Measurements from ENCODE around the gene STK32C.

Gene STK32C

DNA sequence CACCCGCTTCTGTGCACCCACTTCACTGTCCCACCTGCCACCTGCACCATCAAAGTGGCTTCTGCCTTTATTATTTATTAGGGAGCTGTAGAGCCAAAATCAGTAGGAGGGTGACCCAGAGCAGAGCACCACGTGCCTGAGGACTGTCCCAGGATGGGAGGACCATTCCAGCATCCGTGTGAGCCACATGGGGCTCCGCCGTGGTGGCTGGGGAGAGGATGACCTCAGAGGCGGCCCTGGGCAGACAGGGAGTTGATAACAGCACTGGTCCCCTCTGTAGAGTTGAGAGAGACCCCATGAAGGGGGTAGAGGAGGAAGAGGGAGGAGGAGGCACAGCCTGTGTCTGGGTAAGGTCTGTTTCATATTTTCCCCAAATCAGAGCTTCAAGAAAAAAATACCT is 129.7 kb downstream of the STK32C start:
- no peak for DNase-seq

DNA sequence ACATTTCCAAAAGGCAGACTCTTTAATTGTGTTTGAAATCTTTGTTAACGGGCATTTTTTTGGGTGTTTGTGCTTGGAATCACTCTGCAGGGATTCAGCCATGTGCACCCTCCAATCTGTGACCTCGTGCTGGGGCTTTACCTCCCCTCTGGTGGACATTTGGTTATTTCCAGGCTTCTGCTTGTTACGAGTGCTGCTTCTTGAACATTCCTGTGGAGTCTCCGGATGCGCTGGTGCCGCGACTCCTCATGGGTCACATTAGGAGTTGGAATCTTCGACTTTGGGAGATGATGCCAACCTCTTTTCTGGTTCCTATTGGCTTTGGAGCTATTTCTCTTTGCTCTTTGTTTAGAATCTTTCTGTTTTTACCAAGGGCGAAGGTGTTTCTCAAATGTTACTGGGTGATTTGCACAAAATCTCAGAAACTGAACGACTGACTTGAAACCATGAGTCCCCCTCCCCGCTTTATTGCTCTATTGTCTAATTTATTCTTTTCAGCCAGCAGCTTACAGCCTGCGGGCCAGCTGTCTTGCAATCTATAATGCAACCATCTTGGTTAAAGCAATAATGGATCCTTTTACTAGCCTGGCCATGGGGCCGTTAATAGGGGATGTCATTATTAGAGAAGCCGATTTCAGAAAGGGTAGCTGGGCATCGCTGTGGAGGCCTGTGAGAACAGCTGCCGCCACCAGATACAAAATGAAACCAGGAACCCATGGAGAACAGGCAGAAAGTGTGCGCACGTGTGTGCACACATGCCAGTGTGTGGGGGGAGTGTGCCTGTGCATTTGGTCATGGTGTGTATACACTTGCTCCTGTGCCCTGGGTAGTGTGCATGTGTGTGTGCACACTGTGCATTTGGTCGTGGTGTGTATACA is 130.9 kb downstream of the STK32C start:
- DNase-seq: no peak

DNA sequence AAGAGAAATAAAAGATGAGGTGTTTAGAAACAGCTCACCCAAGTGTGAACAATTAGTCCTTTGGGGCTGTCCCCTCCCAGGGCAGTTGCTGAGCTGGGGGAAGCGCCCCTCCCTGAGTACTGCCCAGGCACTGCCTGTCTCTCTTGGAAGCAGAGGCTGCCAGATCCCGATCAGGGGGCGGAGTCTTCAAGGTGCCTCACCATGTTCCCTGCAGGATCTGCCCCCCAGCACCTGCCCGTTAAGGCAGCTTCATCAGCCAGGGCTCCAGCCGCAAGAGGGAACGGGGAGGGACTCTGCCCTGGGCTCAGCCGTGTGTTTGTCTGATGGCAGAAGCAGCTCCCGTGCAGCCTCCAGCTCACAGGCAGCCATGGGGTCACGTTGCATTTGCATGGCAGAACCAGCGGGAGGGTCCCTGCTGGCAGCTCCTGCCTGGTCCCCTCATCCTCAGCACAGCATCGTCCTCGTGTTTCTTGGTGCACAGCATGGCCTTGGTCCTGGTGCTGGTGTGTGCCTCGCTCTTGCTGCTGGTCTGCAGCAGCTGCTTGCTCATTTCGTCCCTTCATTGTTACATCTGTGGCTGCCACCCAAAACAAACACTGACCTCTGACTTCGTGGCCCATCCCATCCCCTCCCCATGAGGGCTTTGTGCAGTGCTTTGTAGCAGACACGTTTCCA is 131.7 kb downstream of the STK32C start:
- DNase-seq: peak; percentile 75

DNA sequence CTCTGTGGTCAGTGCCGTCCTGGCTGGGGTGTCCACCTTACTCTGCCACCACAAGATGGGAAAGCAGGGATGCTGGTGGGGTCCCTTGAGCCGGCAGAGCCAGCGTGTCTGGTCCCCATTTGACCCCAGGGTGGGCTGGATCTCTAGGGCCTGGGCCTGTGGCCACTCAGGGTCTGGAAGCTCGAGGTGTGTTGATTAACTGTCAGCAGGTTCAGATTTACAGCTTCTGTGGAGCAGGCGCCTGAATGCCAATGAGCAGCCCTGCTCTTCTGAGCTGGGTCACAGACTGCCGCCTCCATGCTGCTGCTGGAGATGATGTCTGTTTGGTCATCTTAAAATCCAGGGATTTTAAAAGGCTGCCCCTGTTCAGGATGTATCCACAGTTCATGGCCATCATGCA is 132.3 kb downstream of the STK32C start:
- no peak for DNase-seq

DNA sequence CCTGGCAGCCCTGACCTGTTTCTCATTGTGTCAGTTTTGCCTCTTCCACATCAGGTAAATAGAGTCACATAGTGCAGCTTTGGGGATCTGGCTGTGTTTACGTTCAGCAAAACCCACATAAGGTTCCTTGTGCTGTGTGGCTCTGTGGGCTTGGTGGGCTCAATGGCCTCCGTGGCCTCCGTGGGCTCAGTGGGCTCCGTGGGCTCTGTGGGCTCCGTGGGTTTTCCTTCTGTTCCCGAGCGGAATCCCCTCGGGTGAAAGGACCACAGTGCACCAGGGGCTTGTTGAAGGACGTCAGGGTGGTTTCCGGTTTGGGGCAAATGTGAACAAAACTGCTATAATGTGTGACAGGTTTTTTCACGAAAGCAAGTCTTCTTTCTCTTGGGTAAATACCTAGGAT is 133.5 kb downstream of the STK32C start:
- no peak for DNase-seq

DNA sequence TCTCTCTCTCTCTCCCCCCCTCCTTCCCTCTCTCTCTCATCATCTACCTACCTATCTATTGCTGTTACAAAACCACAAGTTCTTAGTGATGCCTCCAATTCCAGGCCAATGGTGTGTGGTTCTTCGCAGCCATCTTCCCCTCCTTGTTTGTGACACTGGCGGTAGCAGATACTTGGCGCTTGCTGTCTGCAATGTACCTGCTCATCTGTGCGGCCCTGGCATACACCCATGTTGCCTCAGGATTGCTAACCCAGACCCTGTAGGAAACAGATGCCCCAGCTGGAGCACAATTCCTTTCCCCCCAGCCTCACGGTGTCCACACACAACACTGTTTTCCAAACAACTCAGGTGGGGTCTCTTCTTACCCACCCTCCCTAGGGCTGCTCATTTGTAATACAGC is 134.6 kb downstream of the STK32C start:
- no peak for DNase-seq

DNA sequence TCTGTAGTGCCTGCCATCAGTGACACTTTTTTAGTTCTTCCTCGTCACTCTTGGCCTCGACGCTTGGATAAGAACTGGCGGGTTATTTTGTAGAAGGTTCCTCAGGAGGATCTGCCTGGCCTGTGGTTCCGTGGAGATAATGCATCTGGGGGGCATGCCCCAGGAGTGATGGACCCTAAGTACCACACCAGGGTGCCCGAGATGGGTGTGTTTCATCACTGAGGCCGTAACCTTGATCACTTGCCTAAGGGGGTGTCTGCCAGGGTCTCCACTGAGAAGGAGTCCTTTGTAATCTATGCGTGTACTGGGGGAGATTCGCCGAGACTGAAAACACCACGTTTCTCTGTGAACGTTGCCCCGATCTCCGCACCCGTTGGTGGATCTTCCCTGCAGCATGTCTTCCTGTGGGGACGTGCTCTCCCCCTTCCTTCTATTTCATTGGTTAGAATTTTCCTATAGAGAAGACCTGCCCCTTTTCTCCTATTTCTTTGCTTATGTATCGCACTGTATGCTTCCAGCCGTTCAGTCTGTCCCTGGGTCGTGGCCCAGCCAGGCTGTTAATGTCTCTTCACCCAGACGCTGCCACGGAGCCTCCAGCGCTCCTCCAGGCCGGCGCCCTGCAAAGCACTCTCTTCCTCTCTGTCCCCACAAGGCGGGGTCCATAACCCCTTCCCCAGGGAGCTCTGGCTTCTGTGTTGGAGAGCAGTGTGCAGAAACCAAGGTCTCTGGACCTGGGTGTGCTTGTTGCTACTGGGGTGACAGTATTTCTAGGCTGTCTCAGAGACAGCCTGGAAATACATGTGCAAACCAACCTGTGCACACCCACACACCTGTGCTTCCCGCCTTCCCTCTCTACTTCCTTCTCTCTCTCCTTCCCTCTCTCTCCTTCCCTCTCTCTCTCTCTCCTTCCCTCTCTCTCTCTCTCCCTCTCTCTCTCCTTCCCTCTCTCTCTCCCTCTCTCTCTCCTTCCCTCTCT is 135.4 kb downstream of the STK32C start:
- no peak for DNase-seq

DNA sequence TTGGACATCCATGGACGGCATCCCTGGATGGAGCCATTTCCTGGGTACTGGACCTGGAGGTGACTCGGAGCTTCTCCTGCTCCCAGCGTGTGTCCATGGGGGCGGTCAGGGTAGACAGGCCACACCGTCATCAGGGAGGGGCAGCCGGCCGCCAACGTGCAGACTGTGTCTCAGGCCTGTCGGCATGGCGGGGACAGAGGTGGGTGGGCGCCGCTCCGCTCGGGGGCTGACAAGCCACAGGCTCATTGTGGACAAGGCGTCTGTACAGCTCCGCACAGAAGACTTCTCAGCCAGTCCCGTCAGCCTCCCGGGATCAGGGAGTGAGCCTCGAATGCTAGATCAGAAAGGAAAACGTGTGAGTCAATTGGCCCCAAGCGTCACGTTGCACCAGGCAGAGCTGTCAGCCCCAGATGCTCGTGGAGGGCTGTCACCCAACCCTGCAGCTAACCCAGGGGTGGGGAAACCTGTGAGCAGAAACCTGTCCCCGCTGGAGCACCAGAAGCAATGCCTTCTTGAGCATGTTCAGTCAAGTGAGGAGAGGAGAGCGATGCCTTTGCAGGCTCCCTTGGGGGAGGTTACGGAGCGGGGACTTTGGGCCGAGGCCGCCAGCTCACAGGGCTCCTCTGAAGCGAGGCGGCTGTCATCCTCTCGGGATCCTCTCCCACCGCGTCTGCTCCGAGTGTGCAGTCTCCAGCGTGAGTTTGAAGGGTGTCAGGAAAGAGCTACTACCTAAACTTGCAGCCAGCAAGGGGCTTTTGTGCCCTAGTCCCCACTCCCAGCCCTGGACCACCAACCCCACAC is 137.0 kb downstream of the STK32C start:
- DNase-seq: no peak

DNA sequence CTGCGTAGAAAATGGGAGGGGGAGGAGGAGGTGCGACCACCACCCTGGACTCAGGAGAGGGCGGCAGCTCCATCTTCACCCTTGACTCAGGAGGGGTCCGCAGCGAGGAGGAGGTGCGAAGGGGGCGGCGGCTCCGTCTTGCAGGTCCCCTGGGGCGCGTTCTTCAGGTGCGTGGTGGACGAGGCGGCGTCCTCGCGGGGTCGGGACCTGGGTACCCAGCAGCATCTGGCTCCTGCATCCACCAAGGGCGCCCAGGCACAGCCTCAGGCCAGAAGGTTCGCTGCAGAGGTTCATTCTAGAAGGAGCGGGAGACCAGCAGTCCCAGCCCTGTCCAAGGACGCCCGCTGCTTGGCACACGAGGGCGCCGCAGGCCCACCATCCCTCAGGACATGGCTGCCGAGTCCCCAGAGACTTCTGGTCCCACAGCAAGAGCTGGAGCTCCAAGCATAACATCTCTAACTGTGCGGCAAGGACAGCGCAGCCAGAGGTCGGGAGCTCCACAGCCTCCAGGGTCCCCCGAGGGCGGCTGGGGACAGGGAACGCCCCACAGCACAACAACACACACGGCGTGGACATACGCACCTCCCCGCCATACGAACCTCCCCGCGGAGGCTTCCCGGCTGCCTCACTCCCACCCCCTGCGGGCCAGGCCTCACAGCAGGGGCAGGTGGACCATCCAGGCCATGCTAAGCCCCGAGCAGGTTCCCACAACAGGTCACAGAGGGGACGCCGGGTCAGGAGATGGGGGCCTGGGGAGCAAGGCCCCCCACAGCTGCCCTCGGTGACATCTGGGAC is 137.8 kb downstream of the STK32C start:
- DNase-seq: no peak

DNA sequence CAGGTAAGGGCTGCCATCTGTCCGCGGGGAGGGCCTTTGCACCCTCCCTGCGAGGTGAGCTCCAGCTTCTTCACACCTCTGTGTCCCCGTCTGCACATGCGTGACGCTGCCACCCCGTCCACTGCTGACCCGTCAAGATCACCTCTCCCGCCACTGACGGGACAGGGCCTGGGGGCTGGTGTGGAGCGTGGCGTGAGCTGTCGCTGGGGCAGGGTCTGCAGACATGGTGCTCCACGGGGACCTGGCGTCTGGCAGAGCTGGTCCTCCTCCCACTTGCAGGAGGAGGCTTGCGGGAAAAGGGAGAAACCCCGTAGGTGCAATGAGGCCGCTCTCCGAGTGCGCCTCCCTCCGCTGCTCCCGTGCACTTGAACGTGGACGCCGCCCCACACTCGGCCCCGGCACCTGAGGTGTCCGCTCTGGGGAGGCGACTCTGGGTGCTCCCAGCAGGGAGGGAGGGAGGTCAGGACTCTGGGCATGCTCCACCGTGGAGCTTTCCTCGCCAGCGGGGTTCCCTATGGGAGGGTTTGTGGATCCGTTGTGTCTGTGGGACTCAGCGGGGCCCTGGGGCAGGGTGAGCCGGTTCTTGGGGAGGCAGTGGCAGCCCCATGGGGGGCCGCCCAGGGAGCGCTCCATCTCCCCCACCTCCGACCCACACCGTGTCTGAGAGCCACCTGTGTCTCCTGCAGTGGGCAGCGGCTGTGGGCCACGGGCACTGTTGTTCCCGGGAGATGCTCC is 138.6 kb downstream of the STK32C start:
- no peak for DNase-seq

DNA sequence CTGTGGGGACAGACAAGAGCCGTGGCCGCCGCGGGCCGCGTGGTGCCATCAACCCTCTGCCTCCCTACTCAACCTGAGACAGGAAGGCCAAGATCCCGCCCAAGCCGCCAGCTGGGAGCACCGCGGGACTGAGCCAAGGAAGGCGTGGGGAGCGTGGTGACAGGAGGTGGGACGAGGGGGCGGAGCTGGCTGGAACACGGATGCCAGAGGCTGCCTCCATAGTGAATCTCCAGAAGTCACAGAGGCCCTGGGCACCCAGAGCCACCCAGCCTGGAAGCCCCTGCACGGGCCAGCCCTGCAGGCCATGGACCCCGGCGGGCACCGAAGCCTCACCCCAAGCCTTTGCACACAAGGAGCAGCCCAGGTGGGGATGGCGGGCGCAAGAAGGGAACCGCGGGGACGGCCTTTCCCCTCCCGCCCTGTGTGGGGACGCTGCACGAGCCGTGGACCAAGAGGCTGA is 139.1 kb downstream of the STK32C start:
- no peak for DNase-seq

DNA sequence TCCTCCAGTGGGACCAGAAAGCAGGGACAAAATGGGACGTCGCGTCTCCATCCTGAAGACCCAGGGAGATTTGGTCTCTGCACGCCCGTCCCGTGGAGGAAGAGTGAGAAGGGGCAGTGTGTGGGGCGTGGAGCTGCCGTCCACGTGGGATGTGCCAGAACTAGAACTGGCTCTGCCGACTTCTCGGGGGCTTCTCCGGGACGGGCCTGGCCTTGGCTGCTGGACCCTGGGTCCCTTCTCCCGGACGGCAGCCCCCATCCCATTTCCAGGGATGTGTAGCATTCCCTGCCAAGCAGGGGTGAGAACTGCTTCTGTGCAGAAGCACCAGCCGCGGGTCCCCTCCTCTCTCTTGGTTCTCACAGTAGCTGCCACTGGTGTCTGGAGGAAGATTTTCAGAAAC is 139.8 kb downstream of the STK32C start:
- DNase-seq: no peak

DNA sequence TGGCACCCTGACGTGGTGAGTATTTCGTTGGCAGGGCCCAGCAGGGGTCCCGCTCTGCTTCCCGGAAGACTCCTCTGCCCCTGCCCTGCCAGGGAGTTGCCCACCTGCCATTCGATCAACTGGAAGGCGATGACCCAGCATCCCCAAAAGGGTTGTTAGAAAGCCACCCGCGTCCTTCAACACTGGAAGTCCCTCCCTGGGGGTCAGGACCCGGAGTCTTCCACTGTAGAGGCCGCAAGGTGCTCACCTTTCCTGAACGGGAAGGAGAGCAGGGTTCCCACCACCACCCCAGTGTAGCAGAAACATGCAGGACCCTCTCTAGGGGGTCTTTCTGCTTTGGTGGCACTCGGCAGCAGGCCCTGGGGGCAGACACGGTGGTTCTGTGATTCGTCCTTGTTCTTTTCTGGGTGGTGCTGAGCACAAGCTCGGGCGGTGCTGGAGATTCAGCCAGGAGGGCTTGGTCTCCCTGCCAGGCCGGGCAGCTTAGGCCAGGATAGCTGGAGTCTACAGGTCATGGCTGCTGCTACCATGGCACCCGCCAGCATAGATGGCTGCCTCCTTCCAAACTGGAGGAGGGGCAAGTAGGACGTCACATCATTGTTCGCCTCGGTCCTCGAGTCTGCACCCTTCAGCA is 140.6 kb downstream of the STK32C start:
- DNase-seq: no peak

DNA sequence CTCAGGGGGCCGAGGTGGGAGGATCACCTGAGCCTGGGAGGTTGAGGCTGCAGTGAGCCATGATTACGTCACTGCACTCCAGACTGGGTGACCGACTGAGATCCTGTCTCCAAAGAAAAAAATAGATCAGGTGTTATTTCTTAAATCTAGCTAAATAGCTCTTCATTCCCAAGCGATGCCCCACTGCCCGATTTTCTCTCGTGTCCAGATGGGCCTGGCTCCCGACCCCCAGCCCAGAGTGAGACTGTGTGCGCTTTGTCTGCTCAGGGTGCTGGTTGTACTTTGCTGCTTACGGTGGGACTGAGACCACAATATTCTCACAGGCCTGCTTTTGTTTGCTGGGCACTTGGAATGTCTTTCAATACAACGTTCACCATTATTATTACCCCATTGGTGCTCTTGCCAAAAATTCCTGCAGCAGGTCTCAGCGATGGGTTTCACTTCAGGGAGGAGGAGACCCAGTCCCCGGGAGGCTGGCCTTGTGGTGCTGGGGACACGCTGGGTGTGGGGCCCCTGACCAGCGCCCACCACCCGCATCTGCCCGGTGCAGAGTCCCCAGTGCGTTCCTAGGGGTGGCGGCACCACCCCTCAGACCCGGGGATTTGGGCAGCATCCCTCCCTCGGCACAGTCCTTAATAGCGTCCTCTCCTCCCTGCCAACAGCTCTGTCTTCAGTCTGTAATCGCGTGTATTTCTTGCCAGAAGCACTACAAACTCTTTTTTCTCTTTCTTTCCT is 141.4 kb downstream of the STK32C start:
- no peak for DNase-seq

DNA sequence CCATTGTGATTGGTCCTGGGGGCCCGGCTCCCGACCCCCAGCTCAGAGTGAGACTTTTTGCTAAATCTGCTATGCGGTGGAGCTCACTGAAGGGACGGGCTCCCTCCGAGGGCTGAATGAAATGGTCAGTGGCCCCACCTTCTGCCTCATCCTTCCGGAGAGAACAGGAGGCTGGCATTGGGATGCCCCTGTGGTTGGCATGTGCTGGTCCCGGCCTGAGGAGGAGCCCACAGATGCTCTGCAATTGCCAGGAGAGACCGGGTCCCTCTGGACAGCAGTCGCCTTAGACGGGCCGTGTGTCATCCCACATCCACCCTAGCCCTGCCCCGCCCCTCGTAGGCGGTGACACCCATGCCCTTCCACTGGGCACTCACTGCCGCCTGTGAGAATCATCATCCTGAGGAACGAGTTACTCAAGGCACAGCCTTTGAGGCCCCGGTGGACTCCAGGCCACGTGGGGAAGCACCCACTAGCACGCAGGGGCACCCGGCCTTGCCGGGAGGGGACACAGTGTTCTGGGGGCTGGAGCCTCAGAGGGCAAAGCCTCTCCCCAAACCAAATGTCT is 142.3 kb downstream of the STK32C start:
- no peak for DNase-seq

DNA sequence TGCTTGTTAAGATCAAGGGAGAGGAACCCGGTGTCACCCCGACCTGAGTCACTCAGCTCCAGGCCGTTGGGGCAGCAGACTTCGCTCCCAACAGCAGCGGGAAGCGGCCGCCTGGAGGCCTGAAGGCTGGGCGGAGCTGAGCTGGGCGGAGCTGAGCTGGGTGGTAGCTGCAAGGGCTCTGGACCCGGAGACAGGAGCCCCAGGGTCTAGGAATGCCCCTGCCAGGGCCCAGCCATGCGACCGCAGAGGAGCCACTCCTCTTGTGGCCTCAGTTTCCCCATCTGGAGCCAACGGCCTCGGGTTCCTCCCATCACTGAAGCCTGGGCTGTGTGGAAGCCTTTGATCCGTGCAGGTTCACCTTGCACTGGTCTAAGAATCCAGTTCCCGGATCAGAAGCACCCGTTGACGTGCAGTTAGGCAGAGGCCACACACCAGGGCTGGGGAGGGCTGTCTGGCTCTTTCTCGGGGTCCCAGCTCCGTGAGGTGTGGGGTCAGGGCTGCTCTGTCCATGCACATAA is 142.9 kb downstream of the STK32C start:
- DNase-seq: no peak

DNA sequence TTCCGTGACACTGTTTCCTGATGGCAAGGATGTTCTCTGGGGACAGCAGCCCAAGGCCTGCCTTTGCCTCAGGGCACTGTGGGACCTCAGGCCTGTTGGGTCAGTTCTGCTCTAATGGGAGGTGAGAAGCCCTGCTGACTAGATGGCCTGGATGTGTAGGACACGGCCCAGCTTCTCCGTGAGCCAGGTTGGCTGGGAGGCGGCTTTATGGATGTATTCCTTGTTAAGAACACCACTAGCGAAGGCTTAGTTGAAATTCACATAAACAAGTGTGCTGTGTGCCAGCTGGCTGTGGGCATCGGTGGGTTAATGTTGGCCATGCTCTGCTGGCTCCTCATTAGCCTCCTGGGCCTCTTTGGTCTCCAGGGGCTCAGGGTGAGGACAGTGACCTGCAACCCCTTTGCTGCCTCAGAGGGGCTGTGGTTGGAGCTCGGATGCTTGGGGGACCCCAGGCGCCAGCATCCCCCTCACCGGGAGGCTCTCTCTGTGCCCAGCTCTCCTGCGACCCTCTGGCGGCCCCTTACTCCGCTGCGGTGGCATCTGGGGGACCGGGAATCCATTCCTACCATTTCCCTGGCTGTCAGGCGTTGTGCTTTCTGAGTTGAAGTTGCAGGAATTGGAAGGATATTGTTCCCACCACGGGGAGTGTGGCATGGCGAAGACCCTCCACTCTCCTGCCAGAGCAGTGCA is 143.8 kb downstream of the STK32C start:
- no peak for DNase-seq

DNA sequence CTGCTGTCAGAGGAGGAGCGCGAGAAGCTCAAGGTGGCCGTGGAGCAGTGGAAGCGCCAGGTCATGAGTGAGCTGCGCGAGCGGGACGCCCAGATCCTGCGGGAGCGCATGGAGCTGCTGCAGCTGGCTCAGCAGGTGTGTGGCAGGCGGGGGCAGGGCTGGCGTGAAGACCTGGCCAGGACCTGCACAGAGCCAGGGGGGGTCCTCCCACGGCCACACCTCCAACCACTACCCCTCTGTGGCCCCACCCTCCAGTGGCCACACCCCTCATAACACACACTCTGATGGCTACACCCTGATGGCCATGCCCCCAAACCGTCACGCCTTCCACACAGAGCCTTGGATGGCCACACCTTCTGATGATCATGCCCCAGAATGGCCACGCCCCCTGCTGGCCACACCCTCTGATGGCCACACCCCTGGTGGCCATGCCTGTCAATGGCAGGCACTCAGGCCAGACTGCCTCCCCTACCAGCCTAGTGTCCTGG is 144.4 kb downstream of the STK32C start:
- DNase-seq: no peak
